HG02840 (cell line): ENCODE results near the gene WDR86.

Experiments
- ATAC-seq: cut with Tn5 transposase; IDR thresholded peaks from one replicate; pipeline ENCODE4 v1.9.1; 2021; ENCODE audit warnings: mild to moderate bottlenecking, moderate library complexity, moderate number of reproducible peaks; ENCODE audit not compliant: unreplicated experiment, low FRiP score

The WDR86 gene

GRCh38 chr7:151440799-151441445 is 31.1 kb upstream of the WDR86 start:
- ATAC-seq, result no peak

GRCh38 chr7:151439855-151440798 is 30.3 kb upstream of the WDR86 start, which contains the start of gene CRYGN:
CRYGN (minus strand) TSS chr7:151440141; CDS start chr7:151439917, 224 bp downstream.
- ATAC-seq, result no peak

- ATAC-seq, result no peak
Observed at GRCh38 chr7:151438864-151439601, 29.2 kb upstream of the WDR86 start.

- ATAC-seq, result no peak
Observed at GRCh38 chr7:151437866-151438516, 28.2 kb upstream of the WDR86 start.

GRCh38 chr7:151437159-151437553 is 27.3 kb upstream of the WDR86 start:
- no peak for ATAC-seq

GRCh38 chr7:151436446-151437158 is 26.8 kb upstream of the WDR86 start:
- no peak for ATAC-seq

GRCh38 chr7:151435971-151436370 is 26.1 kb upstream of the WDR86 start:
- ATAC-seq, result no peak

GRCh38 chr7:151435103-151435916 is 25.5 kb upstream of the WDR86 start:
- no peak for ATAC-seq

- ATAC-seq, result no peak
Observed at GRCh38 chr7:151434549-151434948, 24.7 kb upstream of the WDR86 start.

- ATAC-seq, result no peak
Observed at GRCh38 chr7:151433721-151434400, 24.0 kb upstream of the WDR86 start.

- ATAC-seq, result no peak
Observed at GRCh38 chr7:151432658-151433521, 23.1 kb upstream of the WDR86 start.

GRCh38 chr7:151431768-151432311 is 22.0 kb upstream of the WDR86 start:
- ATAC-seq, result no peak

- no peak for ATAC-seq
Observed at GRCh38 chr7:151431281-151431767, 21.5 kb upstream of the WDR86 start.

GRCh38 chr7:151430391-151431205 is 20.8 kb upstream of the WDR86 start:
- no peak for ATAC-seq

GRCh38 chr7:151429560-151430331 is 19.9 kb upstream of the WDR86 start:
- no peak for ATAC-seq

GRCh38 chr7:151429237-151429559 is 19.4 kb upstream of the WDR86 start:
- no peak for ATAC-seq
